HG02973 (cell line): Measurements from ENCODE around the gene MKNK1.

Experiments
- ATAC-seq: cut with Tn5 transposase; IDR thresholded peaks from one replicate; pipeline ENCODE4 v1.9.1; 2021; ENCODE audit warnings: moderate library complexity; ENCODE audit not compliant: unreplicated experiment

MKNK1 gene

GRCh38 chr1:46599059-46599970 is 4.8 kb downstream of the MKNK1 start:
- no peak for ATAC-seq

DNA sequence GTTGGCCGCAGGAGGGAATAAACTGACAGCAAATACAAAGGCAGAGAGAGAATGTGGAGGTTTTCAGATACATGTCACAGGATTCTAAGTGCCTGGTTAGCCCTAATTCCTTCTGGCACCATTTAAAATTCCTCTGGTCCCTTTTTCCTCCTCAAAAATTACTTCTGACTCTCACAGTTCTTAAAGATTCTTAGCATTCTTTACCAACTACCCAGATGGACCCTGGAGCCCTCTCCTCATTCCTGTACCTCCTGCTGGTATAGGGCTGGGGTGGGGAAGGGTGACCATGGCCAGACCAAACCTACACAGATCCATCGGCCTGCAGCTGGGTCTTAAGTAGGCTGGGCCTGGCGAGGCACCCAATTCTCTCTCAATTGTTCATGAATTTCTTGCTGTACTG is 7.2 kb downstream of the MKNK1 start:
- no peak for ATAC-seq

GRCh38 chr1:46596036-46596435 is 8.0 kb downstream of the MKNK1 start:
- ATAC-seq, result no peak

- ATAC-seq, result no peak
Measured at GRCh38 chr1:46595127-46595526, 8.9 kb downstream of the MKNK1 start.

GRCh38 chr1:46594063-46594462 is 10.0 kb downstream of the MKNK1 start:
- ATAC-seq, result no peak

DNA sequence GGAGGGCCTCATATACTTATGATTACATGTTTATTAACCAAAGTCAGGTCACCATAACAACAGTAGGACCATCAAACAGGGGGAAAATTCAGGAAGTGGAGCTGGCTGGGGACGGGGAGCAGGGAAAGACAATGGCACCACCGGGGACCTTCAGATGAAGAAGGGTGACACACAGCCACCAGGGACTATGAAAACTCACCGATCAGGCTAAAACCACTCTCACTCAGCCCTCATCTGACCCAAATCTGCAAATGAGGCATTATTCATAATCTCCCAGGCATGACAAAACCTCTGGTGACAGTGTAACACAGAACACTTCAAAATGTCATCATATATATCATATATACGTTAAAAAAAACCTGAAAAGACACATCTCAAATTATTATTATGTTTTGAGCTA is 11.2 kb downstream of the MKNK1 start:
- ATAC-seq, result no peak

DNA sequence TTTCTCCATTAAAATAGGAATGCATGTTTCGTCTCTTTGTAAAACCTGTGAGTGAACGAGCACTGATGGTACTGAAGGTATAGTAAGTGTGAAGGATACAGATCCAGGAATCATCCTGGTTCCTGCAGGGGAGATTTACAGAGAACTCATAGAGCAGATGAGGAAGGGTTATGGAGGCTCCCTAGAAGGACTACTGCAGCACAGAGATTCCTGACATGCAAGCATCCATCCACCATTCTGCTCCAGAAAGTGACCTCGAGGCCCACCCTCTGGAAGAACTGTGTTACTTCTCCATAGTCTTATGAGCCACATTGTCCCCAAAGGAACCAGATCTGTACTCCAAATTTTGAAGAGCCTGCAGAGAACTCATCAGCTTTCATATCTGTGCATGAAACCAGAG is 14.5 kb downstream of the MKNK1 start:
- ATAC-seq, result no peak

DNA sequence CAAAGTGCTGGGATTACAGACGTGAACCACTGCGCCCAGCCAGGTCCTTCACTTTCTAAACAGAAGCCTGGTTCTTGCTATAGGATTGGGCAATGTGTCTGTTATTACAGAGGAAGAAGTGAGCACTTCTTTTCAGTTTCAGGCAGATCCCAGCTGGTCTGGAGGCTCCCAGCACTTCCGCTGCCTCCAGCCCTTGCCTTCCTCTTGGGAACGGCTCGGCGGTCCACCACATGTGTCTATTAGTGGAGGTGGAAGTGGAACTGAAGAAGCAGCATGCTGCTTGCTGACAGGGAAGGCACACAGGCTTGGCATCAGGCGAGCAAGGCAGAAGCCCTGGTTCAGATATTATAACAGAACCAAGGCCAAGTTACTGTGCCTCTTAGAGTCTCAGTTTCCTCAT is 17.0 kb downstream of the MKNK1 start:
- ATAC-seq, result no peak

DNA sequence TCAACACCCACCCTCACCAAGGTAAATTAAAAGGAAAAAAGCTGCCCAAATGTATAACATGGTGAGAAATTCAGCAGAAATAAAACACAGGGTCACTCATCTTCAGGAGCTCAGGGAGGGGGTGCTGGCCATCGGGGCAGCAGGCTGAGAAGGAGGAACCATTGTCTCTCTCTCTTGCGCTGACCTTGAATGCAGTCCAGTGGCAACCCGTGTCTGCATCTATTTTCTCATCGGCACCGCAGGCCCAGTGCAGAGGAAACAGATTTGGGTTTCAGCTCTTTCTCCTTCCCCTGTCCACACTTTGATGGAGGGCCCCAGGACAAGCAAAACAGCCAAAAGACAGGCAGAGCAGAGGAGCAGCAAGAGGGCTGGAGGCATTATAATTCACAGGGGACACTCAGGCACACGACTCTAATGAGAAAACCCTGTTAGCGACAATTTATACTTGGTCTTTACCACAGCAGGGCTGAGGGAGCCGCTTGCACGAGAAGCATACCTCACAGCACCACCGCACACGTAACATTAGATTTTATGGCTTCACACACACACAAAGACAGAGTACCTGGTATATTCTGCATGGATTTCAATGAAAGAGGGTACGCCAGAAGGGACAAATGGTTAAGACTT is 18.6 kb downstream of the MKNK1 start:
- ATAC-seq, result no peak

DNA sequence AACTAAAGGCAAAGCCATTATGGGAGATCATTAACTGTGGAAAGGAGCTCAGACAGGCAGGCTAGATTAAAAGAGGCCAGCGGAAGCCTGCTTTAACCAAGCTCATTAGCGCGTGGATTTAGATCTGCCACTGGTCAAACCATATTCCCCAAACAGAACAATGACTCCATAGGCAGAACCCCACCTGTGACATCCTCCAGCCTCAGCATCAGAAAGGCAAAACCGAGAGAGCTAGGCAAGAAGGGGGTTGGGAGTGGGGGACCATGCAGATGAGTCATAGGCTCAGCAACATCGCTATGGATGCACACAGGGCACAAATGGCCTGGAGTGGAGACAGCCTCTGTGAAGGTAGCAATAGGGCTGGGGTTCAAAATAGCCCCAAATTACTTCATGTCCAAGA is 20.6 kb downstream of the MKNK1 start:
- ATAC-seq, result no peak

DNA sequence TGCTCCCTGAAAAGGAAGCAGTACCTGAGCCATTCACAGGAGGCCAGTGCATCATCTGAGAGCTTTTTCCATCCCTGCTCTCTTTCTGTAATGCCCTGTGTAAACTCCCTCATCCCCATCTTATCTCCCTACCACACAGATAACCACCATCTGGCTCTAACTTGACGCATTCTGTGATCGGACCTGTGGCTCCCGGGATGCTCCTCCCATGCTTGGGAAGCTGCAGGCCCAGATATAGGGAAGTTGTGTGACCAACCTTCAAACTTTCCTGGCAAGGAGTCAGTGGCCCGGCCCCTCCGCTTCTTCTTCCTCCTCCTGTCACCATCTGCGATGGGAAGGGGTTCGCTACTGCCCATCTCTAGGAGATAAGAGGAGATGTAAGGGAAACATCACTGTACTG is 21.1 kb downstream of the MKNK1 start:
- no peak for ATAC-seq

DNA sequence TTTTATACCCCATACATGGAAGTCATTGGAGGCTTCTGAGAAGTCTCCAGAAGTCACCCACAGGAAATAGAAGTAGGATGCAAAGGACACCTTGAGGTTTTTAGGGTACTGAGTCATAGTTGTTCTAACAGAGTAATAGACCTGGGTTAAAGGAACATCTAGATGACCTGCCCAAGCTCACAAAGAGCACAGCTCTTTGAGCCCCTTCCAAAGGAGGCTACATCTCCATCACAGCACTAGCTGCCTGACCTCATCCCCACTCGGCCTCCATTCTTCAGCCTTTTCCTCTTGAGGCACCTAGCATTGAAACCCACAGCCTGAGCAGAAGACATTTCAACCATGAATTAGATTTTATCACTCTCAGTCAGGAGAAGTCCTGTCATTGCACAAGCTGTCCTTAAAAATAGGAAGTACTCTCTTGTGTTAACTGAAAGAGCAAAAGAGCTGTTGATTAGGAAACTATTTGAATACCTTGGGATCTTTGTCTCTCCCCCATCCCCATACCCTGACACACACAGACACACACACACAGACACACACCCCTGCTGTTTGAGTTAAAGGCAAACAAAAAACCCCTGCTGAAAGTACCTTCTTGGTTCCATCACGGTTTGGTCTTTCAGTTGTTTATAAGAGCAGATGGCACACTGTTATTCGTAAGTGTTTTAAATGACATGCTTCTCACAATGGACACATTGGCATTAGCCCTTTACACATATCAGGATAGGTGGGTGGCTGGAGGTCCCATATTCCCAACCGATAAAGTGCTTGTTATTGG is 22.2 kb downstream of the MKNK1 start:
- no peak for ATAC-seq

DNA sequence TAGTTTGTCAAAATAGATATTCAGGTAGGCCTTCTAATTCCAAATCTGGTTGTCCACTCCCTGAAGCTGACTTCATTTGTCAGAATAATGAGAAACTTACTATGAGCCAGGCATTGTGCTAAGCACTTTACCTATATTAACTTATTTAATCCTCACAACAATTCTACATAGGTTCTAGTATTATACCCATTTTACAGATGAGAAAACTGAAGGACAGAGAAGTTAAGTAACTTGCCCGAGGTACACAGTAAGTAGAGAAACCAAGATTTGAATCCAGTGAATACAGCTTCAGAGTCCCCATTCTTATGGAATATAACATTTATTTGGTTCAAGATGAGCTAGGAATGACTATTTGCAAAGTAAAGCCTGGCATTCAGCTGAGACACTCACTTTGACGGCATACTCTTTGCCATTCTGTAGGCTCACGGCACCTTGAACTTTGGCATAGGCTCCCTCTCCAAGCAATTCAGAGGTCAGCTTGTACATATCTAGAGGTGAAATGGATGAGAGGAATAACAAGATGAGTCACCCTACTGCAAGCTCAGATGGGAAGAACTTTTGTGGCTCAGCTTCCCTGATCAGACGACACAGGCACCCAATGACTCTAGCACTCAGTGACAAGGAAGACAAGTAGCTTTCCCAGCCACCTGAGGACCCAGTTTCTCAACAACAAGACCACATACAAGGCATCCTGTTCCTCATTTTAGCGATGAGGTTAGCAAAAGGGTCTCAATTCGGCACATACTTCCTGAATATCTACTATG is 23.7 kb downstream of the MKNK1 start:
- ATAC-seq, result no peak

- no peak for ATAC-seq
Measured at GRCh38 chr1:46577671-46578070, 26.4 kb downstream of the MKNK1 start.

DNA sequence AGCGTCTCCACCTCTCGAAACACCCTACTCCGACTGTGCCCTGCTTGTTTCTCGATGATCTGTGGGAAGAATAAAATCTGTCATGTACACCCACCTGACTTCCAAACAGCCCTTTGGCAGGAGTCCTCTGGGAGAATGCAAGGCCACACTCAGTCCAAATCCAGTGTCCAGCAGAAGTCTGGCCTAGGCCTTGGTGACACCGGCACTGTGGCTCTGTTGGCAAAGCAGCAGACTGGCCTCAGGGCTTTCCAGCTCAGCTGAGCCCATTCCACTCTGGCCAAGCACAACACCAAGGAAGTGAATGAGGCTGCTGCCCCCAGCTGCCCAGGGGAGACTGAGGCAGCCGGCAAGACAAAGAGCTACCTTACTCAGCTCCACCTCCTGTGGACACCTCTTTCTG is 27.5 kb downstream of the MKNK1 start:
- ATAC-seq, result no peak

- ATAC-seq, result no peak
Measured at GRCh38 chr1:46575778-46576177, 28.3 kb downstream of the MKNK1 start.

- no peak for ATAC-seq
Measured at GRCh38 chr1:46575300-46575699, 28.8 kb downstream of the MKNK1 start.

DNA sequence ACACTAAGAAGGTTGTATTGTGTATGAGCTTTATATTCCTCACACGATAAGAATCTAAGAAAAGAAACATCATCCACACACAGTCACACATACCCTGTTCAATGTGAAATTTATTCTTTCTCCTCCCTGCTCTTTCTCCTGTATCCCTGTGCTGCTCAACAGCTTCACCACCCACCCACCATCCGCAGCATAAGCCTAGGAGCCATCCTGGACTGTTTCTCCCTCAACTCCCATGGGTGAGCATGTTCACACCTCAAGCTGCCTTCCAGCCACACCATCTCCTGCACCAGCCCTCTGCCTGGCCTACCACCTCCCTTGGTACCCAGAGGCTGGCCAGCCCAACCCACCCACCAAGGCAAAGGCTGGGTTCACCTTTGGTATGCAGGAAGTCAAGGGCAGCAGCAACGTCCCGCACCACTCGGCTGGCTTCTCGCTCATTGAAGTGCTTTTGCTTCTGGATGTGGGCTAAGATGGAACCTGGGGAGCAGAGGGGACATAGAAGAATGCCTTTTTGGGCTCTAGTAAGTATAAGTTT is 32.3 kb downstream of the MKNK1 start:
- ATAC-seq, result no peak

DNA sequence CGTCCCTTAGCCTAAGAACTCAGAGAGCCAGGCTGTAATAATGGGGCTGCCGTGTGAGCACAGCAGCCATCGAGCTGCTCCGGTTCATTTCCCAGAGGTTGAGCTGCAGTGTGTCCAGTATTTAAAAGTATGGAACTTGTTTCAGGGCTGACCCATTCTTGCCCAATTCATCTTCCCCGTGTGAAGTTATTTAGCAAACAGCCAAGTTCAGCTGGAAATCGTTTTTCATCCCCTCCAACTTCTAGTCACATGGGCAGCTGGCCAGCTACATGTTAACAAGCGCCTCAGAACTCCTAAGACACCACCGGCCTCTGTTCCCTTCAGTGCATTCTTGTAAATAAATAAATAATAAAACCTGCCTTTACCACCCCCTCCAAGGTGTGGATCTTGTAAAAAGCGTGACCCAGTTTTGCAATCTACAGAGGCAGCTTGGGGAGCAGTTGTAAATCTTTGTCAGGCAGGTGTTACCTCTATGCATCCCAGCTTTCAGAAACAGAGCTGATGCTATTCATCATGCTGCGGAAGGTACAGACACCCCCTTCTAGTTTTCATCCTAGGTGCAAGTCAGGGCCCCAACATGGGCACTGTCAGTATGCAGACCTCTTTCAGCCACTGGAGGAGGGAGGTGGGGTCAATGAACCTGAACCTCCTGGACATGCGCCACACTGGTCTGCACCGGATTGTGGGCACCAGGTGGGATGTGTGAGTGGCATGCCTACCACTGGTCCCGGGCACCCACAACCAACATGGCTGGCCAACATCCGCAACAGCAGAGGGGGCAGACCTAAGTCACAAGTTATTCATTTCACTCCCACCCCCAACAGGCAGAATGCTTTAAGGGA is 34.0 kb downstream of the MKNK1 start:
- ATAC-seq, result no peak

GRCh38 chr1:46569116-46569515 is 35.0 kb downstream of the MKNK1 start:
- no peak for ATAC-seq
